Mammary epithelial cell (primary cell): ENCODE results near the gene MXI1.

Experiments
- CTCF ChIP-seq, 2 donors: IDR thresholded peaks in 1 of 2; conservative IDR thresholded peaks in 1 of 2; 2 replicates each; pipeline ENCODE4 v1.5.1; 2011 to 2012; ENCODE audit warnings: inconsistent platforms in 2 of 2, low read length in 2 of 2, mild to moderate bottlenecking in 2 of 2, control low read depth in 1 of 2, low read depth in 1 of 2; ENCODE audit not compliant: insufficient read depth in 1 of 2; ENCODE audit errors: extremely low read depth in 1 of 2
- EZH2 ChIP-seq: IDR thresholded peaks from 2 replicates; pipeline ENCODE4 v1.6.1; 2012; ENCODE audit warnings: low read length, inconsistent platforms, borderline replicate concordance

- TF ChIP-seq CTCF (conservative IDR thresholded peaks at IDR 0.05 in 1 of 2, IDR thresholded peaks at IDR 0.05 in 1 of 2; ENCODE audit: extremely low read depth in 1 of 2, insufficient read depth in 1 of 2, low read depth in 1 of 2, low read length in 2 of 2) (peak in 1 of 2 donors; percentile 37), EZH2 (no peak)
Observed at GRCh38 chr10:110221721-110222261, 14.4 kb downstream of the MXI1 start.
